HG03064 (cell line): Measurements from ENCODE around the gene TSLP.

Source experiments
- ATAC-seq: cut with Tn5 transposase; IDR thresholded peaks from one replicate; pipeline ENCODE4 v1.9.1; 2021; ENCODE audit warnings: low read depth; ENCODE audit not compliant: unreplicated experiment

TSLP gene

GRCh38 chr5:111092062-111092853 lies 20.7 kb downstream of the TSLP start, which contains the start of gene WDR36:
Gene WDR36, plus strand, starts transcription at chr5:111092348. Its CDS starts 109 bp downstream, at chr5:111092457.
- peak; percentile 91 for ATAC-seq

DNA sequence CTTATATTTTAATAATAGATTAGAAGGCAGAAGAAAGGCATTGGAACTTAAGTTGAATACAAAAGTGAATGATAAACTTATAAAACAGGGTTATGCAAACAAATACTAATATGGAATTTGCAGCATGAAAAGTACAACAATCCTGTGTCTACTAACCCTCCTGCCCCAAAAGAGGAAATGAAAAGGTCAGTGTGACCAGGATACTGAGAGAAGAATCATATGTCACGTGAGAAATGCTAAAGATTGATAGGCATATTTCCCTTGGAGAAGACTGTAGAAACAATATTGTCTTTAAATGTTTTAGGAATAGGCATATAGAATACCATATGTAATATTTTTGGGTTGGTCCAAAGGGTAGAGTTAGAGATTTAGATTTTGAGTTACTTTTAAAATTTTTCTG lies 24.5 kb downstream of the TSLP start:
- no peak for ATAC-seq

- ATAC-seq: no peak
Measured at GRCh38 chr5:111099058-111099778, 27.7 kb downstream of the TSLP start.

DNA sequence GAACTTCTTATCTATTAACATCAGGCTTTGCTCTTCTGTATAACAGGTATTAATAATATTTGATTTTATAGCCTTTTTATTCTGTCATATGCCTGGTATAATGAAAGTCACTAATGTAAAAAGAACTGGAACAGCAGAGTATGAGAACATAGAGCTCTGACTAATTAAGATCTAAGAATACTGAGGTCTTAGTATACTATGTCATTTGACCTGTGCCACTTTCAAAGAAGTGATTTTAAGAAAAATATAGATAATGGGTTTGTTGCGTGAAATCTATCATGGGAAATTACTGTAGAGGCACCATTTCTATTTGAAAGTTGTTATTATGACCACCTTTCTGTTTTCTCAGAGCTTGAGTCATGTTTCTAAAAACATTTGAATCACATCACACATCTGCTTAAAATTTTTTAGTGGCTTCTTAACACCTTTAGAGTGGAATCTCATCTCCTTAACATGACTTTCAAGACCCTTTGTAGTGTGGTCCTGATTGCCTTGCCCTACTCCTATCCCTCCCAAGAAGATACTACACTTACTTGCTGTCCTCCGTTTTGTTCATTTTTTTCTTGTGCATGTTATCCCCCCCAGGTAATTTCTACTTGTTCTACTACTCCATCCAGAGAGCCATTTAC lies 34.9 kb downstream of the TSLP start:
- ATAC-seq: no peak

GRCh38 chr5:111107371-111107770 lies 35.9 kb downstream of the TSLP start:
- no peak for ATAC-seq

GRCh38 chr5:111111956-111112355 lies 40.4 kb downstream of the TSLP start:
- no peak for ATAC-seq

DNA sequence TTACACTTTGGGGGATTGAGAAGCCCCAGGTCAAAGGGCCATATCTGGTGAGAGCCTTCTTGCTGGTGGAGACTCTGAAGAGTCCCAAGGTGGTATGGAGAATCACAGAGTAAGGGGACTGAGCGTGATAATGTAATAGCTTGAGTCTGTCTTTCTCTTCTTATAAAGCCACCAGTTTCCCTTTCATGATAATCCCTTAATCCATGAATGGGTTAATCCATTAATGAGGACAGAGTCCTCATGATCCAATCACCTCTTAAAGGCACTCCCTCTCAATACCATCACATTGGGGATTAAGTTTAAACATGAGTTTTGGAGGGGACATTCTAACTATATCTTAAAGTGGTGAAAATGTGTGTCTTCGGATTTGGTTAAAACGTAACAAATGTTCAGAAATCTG lies 42.2 kb downstream of the TSLP start:
- ATAC-seq: no peak

- ATAC-seq: no peak
Measured at GRCh38 chr5:111115229-111115628, 43.7 kb downstream of the TSLP start.

GRCh38 chr5:111116550-111116949 lies 45.0 kb downstream of the TSLP start:
- ATAC-seq: no peak

GRCh38 chr5:111117136-111117535 lies 45.6 kb downstream of the TSLP start:
- no peak for ATAC-seq

DNA sequence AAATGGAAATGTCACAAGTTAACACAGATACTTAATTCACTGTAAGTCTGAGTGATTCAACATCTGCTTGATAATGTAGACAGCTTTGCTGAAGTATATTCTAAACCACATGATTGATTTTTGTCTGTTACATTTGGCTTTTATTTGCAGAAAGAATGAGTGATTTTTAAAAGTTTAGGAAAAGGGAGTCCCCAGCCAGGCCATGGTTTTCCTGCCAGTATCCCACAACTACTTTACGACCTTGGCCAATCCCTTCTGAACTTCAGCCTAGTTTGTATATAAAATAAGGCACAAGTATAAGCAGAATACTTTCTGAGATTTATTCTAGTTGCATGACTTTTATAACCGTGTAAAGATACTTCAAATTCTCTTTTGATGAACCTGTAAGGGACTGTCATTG lies 47.7 kb downstream of the TSLP start:
- ATAC-seq: no peak

GRCh38 chr5:111119856-111120255 lies 48.3 kb downstream of the TSLP start:
- ATAC-seq: no peak

GRCh38 chr5:111120911-111121310 lies 49.4 kb downstream of the TSLP start:
- ATAC-seq: no peak

DNA sequence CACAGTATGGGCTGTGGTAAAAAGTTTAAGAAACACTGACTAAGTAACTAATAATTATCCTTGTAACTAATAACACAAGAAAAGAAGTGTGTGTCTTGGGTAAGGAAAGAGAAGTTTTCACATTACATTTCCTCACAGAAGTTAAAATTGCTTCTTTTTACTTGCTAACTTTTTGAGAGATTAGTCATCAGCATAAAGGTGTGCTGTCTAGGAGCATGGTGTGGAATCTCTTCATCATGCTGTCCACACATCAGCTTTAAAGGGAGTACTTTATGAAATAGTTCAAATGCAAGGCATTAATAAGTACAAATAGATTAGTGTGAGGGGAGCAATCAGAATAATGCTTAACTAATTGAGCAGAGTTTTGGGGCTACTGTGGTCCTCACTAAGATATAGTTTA lies 50.4 kb downstream of the TSLP start:
- ATAC-seq: no peak

DNA sequence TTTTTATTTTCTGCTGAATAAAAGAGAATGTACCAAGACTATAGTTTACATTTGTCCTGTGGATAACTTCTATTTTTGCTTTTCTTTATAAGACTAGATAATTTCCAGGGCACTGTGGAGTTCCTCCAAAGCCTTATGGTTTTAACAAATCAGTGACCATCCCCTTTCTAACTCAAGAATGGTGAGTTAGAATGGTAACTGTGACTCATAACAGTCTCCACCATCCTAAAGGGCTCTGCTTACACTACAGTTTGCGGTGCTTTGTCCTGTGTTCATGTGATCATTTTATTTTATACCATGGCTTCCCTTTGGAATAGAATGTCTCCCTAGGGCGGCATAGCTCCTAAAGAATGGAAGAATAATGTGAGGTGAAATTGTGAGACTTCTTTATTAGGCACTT lies 50.9 kb downstream of the TSLP start:
- no peak for ATAC-seq

DNA sequence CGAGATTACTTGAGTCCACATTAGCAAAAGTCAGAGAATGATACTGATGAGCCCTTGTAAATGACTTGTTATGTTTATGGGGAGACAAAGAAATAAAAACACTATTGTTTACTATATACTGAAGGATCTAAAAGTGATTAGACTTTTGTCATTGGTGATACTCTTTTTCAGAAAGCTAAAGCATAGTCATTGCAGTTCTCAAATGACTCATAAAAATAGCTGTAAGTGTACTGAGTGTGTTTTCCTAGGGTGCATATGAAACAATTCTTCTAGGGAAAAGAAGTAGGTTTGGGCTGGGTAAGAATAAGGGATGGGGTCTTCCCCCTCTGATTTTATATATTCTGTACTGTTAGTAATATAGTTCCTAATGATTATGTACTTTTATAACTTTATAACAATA lies 53.3 kb downstream of the TSLP start:
- no peak for ATAC-seq

DNA sequence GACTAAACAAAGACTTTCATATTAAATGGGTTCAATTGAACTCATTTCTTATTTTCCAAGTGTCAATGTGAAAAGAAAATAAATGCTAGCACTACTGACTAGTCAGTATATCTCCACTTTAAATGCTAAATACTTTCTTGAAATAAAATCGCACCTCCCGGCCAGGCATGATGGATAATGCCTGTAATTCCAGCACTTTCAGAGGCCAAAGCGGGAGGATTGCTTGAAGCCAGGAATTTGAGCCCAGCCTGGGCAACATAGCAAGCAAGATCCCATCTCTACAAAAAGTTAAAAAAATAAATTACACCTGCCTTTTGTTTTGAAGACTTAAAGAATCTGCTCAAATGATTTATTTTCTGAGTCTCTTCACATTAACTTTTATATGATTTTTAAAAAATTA lies 55.4 kb downstream of the TSLP start:
- ATAC-seq: no peak
